NCI-H2196 (cell line): Measurements from ENCODE around the gene AACS.
"Not testable (repeated sequence)": the region's sequence is repeated elsewhere in the genome, so short reads cannot be mapped to it uniquely, and the experiment has no call there.

Source experiments
- DNase-seq: peaks from one replicate; lab custom pipeline; 2025; ENCODE audit not compliant: unreplicated experiment; lab: John Stamatoyannopoulos, UW

Gene AACS

GRCh38 chr12:125055591-125055990 is 9.6 kb upstream of the AACS start:
- DNase-seq: no peak

DNA sequence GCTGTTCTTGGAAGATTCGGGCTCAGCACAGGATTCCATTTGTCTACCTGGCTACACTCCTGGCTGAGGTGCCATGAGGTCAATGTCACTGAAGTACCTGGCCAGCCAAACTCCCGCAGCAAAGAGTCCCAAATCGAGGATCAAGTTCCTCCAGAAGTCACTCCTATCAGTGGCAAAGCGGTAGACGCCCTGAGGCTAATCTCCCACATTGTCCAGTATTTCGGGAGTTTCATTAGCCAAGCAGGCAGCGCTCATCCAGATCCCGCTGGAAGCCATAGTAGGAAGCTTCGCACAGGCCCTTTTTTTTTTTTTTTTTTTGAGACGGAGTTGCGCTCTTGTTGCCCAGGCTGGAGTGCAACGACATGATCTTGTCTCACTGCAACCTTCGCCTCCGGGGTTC is 8.9 kb upstream of the AACS start:
- DNase-seq: no peak

GRCh38 chr12:125057708-125058107 is 7.5 kb upstream of the AACS start:
- no peak for DNase-seq

GRCh38 chr12:125061229-125061628 is 4.0 kb upstream of the AACS start:
- no peak for DNase-seq

DNA sequence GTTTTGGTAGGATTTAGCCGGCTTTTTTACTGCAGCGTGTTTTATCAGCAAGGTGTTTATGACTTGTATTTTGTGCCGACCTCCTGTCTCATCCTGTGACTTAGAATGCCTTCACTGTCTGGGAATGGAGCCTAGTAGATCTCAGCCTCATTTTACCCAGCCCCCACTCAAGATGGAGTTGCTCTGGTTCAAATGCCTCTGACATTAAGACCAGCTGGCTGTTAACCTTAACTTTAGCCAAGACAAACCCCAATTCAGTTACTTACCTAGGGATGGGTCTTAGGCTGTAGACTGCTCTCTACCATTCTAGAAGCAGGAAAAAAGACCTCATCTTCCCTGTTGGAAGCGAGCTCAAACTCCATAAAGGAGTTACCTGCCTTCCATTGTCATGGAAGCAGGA is 1.7 kb upstream of the AACS start:
- not testable (repeated sequence) for DNase-seq

GRCh38 chr12:125064492-125064891 is 743 bp upstream of the AACS start:
- no peak for DNase-seq

DNA sequence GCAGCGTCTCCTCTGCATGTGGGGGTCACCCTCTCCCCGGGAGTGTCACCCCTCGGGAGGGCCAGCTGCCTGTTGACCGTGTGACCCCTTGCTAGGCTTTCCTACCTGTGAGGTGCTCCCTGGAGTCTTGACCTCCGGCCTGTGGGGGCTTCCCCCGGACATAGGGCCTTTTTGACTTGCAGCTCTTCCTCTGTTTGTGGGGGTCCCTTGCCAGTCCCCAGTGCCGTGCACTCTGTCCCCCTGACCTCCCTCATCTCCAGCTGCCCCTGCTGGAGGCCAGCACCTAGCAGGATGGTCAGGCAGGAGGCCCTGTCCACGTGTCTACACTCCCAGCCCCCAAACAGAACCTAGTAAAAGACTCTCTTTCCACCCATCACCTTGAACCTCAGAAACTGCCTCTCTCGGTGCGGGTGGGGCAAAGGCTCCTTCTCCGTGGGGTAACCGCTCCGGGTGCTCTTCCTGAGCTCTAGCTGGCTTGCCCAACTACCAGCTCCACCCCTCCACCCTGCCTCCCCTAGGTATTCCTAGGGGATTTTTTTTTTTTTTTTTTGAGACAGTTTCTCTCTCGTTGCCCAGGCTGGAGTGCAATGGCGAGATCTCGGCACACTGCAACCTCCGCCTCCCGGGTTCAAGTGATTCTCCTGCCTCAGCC is 810 bp downstream of the AACS start:
- DNase-seq: no peak

GRCh38 chr12:125068391-125068790 is 3.2 kb downstream of the AACS start:
- no peak for DNase-seq

- DNase-seq: no peak
Observed at GRCh38 chr12:125069616-125070015, 4.4 kb downstream of the AACS start.

DNA sequence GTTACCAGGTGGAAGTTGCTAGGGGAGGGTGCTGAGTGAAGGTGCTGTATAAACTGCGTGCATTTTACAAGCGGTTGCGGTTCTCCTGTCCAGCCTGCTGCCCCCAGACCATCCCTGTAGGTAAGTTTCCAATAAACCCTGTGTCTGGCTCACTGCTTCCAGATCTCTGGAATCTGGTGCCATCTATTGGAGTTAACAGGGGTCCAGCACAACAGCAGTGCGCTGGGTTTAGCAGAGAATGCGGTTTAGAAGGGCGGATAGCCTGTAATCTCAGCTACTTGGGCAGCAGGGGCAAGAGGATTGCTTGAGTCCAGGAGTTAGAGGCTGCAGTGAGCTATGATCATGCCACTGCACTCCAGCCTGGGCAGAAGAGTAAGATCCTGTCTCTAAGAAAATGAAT is 4.9 kb downstream of the AACS start:
- no peak for DNase-seq

DNA sequence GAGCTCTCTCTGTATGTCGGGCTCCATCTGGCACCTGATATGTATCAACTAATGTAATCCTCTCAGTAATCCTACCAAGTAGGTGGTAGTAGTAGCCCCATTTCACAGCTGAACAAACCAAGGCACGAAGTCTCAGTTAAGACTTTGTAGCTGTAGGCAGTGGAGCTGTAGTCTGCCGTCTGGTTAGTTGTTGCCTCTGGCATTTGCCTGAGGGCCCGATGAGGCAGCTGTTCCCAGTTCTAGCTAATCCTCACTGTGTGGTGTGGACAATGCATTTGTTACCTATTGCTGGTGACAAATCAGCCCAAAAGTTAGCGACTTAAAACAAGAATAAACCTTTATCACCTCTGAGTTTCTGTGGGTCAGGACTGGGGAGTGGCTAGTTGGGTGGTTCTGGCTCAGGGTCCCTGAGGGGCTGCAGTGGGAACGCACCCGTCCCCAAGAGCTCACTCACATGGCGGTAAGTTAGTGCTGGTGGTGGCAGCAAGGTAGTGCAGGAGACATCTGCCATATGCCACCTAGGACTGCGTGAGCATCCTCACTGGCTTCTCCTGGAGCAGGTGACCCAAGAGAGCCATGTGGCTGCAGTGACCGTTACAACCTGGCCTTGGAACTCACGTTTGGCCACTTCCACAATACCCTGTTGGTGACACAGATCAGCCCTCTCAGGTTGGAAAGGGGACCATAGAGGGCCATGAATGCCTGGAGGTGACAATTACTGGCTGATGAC is 5.6 kb downstream of the AACS start:
- no peak for DNase-seq

- DNase-seq: no peak
Observed at GRCh38 chr12:125071456-125071855, 6.2 kb downstream of the AACS start.

GRCh38 chr12:125072496-125072895 is 7.3 kb downstream of the AACS start:
- no peak for DNase-seq

DNA sequence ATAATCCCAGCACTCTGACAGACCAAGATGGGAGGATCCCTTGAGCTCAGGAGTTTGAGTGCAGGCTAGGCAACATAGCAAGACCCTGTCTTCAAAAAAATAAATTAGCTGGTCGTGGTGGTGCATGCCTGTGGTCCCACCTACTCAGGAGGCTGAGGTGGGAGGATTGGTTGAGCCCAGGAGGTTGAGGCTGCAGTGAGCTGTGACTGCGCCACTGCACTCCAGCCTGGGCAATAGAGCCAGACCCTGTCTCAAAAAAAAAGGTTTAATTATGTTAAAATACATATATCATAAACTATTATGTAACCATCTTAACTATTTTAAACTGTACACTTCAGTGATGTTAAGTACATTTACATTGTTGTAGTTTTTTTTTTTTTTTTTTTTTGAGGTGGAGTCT is 9.1 kb downstream of the AACS start:
- DNase-seq: not testable (repeated sequence)

DNA sequence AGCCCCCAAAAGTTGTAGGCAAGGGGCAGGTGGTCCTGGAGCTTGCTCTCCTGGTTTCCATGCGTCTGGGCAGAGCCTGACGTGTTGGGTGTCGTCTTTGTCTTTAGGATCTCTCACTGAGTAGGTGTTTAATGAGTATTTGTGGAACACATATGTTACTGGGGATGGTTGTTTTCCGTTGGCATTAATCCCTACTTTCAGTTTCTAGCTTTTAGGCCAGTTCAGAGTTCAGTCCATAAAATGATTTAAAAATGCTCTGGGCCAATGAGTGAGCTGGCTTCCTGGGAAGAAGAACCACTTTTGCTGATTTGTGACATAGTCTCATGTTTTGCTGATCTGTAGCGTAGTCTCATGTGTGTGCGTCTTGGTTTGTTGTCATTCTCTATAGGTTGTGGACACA is 10.9 kb downstream of the AACS start:
- no peak for DNase-seq

DNA sequence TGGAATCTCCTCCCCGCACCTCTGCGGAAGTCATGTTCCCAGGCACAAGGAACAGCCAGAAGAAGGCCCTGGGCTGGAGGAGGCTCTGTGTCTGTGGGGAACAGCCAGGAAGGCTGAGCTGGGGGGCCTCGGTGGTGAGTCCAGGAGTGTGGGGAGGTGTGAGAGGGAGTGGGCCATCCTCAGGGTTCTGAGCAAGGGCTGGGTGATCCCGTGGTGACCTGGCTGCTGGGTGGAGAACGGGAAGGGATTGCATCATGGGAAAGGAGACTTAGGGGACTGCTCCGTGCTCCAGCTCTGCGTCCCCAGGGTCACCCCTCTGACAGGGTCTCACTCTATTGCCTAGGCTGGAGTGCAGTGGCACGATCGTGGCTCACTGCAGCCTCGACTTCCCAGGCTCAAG is 13.8 kb downstream of the AACS start:
- no peak for DNase-seq

- no peak for DNase-seq
Observed at GRCh38 chr12:125079648-125080645, 14.7 kb downstream of the AACS start.

- DNase-seq: peak; percentile 94
Observed at GRCh38 chr12:125081427-125081826, 16.2 kb downstream of the AACS start.

DNA sequence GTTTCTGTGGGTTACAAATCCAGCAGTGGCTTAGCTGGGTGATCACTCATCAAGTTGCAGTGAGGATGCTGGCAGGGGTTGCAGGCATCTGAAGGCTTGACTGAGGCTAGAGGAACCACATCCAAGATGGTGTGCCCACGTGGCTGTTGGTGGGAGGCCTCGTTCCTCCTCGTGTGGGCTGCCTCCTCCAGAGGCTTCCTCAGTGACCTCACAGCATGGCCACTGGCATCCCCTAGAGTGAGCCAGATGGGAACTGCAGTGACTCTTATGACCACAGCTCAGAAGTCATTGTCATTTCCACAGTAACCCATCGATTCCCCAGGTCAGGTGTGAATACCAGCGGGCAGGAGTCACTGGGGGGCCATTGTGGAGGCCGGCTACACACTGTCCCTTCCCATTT is 17.8 kb downstream of the AACS start:
- no peak for DNase-seq

GRCh38 chr12:125088199-125088598 is 23.0 kb downstream of the AACS start:
- not testable (repeated sequence) for DNase-seq

DNA sequence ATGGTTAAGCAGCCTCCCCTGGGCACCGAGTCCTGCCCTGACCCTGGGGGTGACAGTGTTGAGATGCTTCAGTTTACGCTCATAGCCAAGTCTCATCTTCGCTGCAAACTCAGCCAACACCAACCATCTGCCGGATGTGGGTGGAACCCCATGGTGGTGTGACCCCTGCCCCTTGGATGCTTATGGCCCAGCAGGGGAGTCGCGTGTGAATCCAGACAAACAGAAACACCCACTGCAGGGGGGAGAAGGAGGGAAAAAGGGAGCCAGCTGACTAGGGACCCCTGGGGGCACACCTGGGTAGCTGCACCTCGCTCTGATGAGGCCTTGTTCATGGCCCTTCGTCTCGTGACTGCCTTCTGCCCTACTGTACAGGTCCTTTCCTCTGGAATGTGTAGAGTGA is 23.8 kb downstream of the AACS start:
- DNase-seq: no peak

DNA sequence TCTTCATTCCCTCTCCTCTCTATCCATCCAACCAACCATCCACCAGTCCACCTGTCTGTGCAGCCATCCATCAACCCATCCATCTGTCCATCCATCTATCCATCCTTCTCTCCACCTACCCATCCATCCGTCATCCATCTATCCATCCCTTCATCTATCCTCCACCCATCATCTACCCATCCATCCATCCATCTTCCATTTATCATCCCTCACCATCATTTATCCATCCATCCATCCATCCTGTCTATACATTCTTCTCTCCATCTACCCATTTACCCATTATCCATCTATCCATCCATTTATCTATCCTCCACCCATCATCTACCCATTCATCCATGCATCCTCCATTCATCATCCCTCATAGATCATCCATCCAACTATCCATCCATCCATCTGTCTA is 24.4 kb downstream of the AACS start:
- DNase-seq: no peak
